Stimulated activated CD8-positive, alpha-beta memory T cell treated with anti-CD3 and anti-CD28 coated beads, Interleukin-12 subunit alpha, Interleukin-12 subunit beta, amount 100 ng/mL, for 1 hour (primary cell): ENCODE measurements around the gene BTG4.

ENCODE experiments used
- DNase-seq: peaks from one replicate; pipeline ENCODE4 v3.0.0-alpha.2; 2020; ENCODE audit warnings: low read depth

BTG4 gene

DNA sequence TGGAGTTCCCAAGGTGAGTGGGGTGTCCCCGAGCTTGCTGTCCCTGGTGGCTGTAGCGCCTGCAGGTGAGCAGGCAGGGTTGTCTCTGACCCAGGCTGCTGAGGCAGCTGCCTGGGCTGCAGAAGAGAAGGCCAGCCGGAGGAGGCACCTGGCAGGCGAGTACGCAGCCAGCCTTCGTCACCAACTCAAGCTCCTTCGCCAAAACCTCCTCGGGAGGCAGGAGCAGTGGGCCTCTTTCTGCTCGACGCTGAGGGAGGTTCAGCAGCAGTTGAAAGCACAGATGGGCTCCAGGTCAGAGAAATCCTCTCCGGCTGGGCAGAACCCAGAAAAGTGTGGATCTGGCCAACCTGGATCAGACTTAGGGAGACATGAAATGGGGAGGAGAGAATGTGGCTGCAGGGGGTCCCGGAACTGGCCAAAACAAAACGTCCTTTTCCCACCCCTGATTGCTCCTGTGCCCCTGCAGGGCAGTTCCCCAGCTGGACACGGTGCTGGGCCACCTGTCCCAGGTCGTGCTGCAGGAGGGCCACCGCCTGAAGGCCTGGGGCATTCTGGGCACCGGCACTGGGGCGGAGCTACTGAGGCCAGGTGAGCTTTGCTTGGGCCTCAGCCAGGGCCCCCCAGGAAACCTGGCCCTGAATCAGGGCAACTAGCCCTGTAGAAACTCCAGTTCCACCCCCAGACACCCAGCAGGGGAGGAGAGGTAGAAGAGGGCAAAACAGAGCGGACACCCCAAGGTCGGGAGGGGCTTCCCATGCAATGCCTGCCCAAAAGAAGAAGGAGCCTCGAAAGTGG lies 56.7 kb downstream of the BTG4 start:
- DNase-seq, result no peak

DNA sequence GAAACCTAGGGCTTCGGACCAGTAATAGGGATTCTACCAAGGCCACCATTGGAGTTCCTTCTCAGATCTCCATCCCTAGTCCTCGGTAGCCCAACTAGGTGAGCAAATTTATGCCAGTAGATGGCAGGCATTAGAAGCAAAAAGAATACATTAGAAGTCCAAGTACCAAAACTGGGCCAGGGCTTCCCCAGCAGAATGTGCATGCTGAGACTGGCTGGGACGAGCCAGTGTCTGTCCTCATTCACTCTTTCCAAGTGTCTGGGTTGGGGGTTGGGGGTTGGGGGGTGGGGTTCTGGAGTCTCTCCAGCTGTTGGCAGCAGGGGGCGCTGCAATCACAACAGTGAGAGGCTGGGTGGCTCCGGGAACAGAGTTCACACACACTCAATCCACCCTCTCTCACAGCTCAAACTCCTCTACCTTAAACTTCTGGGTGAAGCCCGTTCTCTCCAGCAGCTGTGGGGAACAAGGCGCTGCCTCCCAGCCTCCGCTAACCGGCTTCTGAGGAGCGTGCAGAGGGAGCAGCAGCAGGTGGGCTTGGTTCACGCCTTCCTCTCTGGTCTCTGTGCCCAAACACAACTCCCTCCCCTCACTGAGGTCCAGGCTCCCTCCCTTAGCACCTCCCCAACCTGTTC lies 57.5 kb downstream of the BTG4 start:
- DNase-seq, result peak; percentile 43

DNA sequence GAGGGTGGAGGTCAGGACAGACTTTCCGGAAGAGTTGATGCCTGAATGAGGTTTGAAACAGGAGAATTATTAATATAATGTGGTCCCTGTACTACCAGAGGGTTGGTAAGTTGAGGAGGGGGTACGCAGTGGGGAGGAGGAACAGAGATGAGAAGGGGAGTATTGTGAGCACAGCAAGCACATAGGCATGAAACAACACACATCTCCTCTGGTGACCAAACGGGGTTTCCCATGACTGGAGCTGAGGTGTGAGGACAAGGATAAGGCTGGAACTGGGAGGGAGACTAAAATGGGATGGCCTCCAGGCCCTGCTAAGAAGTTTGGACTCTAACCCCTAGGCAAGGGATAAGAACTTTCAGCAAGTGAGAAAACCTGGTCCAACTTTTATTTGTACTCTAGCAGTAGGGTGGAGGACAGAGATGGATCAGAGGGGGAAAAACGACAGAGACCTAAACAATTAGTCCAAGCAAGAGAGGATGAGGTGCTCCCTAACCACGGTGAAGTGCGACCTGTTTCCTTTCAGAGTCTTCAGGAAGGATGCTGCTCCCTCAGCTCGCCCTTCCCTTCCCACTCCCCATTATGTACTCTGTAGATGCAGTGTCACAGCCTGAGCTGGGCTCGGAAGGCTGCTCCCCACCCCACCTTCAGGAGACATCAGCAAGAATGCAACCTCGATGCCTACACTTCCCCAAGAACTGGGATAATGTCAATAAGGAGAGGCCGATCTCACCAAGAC lies 59.2 kb downstream of the BTG4 start:
- DNase-seq, result no peak

DNA sequence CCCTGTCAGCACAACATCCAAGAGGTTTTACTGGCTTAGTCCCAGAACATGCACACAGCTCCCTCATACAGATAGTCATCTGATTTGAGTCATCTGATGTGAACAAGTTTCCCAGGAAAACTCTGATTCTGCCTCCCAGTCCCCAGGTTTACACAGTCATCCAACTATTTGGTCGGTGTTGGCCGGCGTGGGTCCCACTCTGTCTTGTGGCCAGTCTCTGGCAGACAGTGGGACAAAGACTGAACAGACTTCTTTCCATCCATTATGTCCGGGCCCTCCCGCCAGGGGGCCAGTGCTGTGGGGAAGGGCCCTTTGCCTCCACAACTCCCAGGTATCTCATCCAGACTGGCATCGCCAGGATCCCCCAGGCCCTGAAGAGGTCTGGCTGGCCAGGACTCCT lies 60.0 kb downstream of the BTG4 start:
- DNase-seq, result no peak

DNA sequence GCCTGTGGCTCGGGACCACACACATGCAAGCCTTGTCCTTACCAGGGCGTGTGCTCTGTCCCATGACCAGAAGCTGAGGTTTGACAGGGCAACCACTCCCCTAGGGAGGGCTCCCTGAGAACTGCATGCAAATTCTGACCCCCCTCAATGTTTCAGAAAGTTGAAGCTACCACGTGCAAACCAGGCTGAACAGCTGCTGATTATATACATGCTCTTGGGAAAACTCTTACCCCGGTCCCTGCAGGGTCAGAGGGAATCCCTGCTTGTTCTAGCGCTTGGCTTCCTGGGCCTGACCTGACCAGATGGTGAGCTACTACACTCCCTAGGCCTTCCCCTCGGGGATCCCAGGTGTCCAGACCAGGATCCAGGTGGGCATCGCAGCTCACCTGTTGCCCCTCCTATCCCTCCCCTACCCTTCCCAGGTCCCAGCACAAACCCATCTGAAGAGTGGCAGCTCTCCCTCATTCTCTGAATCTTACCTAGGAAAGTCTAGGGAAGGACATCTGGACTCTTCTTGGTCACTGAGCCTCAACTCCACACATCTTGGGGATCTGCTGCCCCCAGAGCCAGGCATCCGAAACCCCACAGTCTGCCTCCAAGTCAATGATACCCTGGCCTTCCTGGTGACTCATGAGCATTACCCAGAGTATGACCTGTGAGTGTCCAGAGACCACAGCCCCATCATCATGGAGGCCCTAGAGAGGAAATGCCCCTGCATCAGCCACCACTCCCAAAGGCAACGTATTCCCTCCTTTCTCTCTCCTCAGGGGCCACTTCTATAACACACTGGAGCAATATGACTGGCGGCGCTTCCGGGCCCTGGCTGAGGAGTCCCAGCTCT lies 61.5 kb downstream of the BTG4 start:
- DNase-seq, result no peak

DNA sequence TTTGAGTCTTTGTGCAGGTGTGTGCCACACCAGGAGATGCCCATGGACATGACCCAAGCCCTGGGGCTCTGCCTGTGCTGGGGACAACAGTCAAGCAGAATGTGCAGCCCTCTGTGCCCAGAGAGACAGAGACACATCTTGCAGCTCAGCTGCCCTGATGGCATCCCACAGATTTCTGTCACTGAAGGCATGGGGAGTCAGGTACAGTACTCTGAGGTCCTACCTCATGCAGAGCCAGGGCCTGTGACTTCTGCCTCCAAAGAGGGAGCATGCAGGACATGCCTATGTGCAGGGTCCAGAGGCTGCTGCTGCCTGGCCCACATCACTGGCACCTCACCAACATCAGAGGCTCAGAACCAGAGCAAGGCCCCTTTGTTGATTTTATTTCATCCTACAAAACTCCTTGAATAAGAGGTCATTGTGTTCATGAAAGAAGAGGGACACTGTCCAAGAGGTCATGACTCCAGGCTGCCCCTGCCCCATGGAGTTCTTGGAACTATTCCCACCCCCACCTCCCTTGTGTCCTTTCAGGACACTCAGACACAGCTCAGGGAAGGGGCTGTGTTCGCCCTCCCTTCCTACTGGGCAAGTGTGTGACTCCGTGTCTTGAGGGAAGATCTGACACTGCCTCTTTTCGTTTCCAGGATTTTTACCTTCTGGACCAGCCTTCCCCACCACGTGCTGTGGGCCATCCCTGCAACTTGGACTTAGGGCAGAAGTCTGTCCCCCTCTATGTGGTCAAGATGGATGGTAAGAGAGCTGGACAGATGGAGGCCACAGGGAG lies 62.3 kb downstream of the BTG4 start:
- DNase-seq, result no peak

DNA sequence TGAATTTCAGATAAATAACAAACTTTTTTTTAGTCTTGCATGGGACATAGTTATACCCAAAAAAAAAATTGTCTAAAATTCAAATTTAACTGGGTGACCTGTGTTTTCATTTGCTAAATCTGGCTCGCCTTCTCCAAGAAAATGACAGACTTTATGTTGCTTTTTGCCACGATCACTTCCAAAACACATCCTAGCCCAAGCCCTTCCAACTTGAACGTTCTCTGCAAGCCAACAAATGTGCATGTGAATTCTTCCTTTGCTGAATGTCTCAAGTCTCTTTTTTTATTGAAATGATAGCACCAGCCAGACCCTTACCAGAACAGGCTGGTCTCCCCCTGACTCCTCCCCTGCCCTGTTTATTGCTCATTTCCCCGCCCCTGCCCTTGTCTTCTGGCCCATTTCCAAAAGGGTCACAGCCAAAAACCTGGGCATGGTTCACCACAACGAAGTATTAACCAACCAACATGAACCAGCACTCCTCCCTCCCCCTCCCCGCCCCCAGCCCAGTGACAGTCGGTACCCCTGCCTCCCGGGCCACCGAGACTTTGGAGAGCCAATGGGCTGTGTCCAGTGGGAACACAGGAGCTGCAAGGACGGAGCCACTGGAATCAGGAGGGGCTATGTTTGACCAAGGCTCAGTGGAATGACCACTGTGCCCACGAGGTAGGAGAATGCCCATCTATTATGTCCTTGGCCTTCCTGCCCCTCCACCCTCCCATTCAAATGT lies 63.2 kb downstream of the BTG4 start:
- no peak for DNase-seq

DNA sequence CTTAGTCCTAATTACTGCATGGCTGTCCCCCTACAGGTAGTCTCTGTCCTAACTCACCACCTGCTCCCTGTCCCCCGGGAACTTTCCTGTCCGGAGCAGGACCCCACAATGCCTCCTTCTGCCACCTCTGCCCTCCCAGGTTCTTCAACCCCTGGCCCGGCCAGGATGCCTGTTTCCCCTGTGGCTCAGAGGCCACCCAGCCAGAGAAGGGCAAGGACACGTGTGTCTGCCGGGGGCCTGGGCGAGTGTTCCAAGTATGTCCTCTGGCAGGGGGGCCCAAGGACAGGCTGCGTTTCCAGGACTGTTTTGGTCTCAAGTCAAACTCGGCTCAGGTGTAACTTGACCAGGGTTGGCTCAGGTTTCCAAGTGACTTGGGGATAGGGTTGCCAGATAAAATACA lies 63.8 kb downstream of the BTG4 start:
- no peak for DNase-seq

DNA sequence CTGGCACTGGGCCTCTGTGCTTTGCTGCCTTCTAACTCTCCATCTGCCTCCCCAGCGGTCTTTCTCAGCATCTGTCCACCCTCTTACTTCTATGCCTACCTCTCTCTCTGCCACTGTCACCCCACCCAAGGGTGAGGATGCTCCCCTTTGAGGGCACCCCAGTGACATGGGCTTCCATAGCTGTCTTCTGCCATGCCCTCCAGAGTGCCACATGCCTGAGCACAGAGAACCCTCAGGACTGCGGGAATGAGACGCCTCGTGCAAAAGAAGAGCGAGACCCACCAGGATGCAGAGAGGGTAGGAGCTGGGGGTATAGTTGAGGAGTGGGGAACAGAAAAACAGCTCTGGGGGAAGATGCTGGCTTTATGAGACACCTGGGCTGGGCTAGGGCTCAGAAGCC lies 64.3 kb downstream of the BTG4 start:
- DNase-seq, result no peak

DNA sequence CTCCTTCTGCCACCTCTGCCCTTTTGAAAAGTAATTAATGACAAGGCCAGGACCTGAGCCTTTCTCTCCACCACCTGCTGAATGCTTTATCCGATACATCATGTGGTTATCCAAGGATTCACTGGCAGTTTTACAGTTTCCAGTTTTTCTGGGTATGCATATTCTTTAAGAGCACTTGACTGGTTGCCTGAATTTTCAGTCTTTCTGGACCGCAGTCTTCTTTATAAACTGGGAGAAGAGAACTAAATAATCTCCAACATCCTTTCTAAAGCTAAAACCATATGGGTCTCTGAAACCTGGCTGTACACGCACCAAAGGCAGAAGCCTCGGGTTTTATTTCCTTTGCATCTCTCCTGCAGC lies 65.1 kb downstream of the BTG4 start:
- no peak for DNase-seq

DNA sequence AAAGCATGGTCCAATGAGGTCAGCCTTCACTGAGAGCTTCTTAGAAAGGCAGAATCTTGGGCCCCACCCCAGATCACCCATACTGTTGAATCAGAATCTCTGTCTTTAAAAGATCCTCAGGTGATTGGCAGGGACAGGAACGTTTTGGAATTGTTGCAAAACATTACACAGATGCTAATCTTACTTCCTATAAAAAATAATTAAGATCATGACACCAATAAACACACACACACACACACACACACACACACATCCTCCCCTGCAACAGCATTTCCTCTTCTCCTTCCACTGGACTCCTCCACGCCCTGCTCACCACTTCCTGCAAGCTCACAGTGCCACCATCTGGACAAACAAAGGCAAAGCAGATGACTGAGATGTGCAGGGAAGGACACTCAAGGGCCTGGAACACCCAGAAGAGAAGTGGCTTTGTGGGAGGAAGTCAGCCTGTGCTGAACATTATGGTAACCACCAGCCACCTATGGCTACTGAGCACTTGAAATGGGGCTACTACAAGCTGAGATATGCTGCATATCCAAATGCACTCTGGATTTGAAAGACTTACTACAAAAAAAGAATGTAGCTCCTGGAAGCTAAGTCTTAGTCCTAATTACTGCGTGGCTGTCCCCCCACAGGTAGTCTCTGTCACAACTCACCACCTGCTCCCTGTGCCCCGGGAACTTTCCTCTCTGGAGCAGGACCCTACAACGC lies 65.6 kb downstream of the BTG4 start:
- peak; percentile 65 for DNase-seq

DNA sequence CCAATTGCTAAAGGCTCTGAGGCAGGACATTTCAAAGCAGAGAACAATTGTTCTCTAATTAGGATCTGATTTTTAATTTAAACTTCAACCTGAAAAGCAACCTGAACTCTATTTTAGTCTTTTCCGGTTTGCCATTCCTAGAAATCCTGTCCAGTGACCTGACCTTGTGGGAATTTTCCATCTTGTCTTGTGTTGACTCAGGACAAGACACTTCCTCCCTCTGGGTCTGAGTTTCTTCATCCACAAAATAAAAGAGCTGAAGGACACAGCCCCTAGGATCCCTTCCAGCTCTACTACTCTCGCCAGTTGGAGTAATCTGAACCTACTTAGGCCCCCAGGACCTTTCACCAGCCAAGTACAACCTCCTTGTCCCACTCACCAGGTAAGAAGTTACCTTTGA lies 66.6 kb downstream of the BTG4 start:
- DNase-seq, result no peak
